Body of pancreas (tissue), 4 donors: ENCODE results near the gene TRNT1. TPM values are rescaled to one million over a fixed set of nuclear protein-coding genes. Genes with fewer than 3 reads are reported as not detected.

ENCODE experiments used
- ATAC-seq: fragments of 150-250 bp; one replicate; pipeline ENCODE4 v1.9.1; 2016
- DNase-seq, 4 donors: peaks; one replicate each; pipeline ENCODE4 v3.0.0-alpha.2; 2019
- H3K27ac ChIP-seq, 4 donors: fragments of 200-600 bp; sonication (generic); 1 replicate in 3 of 4; 2 replicates in 1 of 4; pipeline versions ENCODE4 v1.5.1 to v1.6.1; 2016 to 2019; ENCODE audit warnings: mild to moderate bottlenecking in 1 of 4, mixed read lengths in 1 of 4, moderate library complexity in 1 of 4
- H3K27me3 ChIP-seq, 2 donors: fragments of 200-600 bp; sonication (generic); one replicate each; pipeline ENCODE4 v1.6.0; 2016; ENCODE audit warnings: mild to moderate bottlenecking in 1 of 2
- H3K36me3 ChIP-seq, 2 donors: fragments of 200-600 bp; sonication (generic); replicated peaks in 1 of 2; 2 replicates each; pipeline ENCODE4 v1.5.1; 2016; ENCODE audit warnings: low read depth in 2 of 2; ENCODE audit not compliant: insufficient read depth in 1 of 2
- H3K4me1 ChIP-seq: fragments of 200-600 bp; sonication (generic); one replicate; pipeline ENCODE4 v1.6.0; 2016
- H3K4me3 ChIP-seq, 2 donors: fragments of 200-600 bp; sonication (generic); 1 replicate in 1 of 2; 2 replicates in 1 of 2; pipeline ENCODE4 v1.5.1; 2016 to 2019
- H3K9me3 ChIP-seq, 3 donors: fragments of 200-600 bp; sonication (generic); 1 replicate in 2 of 3; 2 replicates in 1 of 3; pipeline ENCODE4 v1.5.1; 2016
- CTCF ChIP-seq, 7 experiments: fragments of 450-650 bp in 4 of 7; fragments of 200-600 bp in 3 of 7; sonication (generic) in 3 of 7; IDR thresholded peaks; one replicate each; pipeline ENCODE4 v1.5.1; 2016 to 2019; ENCODE audit warnings: antibody characterized with exemption in 7 of 7
- POLR2A ChIP-seq, 3 donors: fragments of 450-650 bp; IDR thresholded peaks; one replicate each; pipeline ENCODE4 v1.6.1; 2016; ENCODE audit warnings: antibody characterized with exemption in 3 of 3, mild to moderate bottlenecking in 2 of 3
- WGBS, 2 donors: methylation state at CpG; one replicate each; pipeline ENCODE4 v1.1.5; 2017; 5-methylcytosine and 5-hydroxymethylcytosine counted together
- intact Hi-C: fragments of 100-400 bp; cut with DNase I; formaldehyde crosslinking; loops from one replicate; pipeline ENCODE4 v1.15.1; 2023
- small RNA-seq: library from RNA; depleted of rRNA; stranded (forward); fragments of <200 nt; gene quantifications from one replicate; pipeline ENCODE3, GENCODE V24; 2016
- total RNA-seq, 2 donors: library from RNA; depleted of rRNA; stranded (reverse); fragments of >200 nt; gene quantifications; one replicate each; pipeline ENCODE4 v1.1.0, GENCODE V29; 2016

The TRNT1 gene
- total RNA-seq, 2 donors from 2014 or later: 14.0 to 26.0 TPM

DNA sequence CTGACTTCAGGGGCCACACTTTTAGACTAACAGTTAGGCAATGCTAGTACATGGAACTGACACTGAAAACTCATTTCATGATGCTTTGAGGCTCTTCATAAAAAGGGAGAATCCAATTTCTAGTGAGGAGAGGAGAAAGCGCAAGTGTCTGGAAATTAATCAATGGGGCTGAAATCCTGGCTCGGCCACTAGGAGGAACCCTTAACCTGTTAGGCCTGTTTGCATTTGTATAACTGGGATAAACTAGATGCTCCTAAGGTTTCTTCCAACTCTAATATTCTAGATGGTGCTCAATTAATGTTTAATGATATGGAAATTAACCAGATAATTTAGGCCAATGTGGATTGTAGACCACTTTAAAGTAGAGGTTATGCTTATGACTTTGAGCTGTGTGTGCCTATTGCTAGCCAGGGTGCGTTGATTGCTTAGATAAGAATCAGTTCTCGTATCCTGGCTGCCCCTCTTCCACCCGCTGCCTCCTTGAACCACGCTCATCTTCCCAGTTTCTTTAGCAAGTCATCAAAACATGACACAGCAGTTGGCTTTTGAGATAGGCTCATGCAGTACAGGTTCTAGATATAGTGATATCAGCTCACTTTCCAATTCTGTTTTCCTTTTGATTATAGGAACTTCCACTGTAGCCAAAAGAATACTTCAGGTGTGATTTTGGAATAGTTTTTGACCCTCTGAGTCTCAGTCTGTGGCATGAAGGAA lies 69.6 kb downstream of the TRNT1 start:
- no peak for ATAC-seq
- H3K9me3 ChIP-seq: no peaks in the 10 kb centered on the region
- H3K4me3 ChIP-seq: no peak overlapping the region
- H3K27ac ChIP-seq: no peak overlapping the region
- H3K36me3 ChIP-seq: no peaks in the 10 kb centered on the region
- peak in 1 of 4 donors; percentile 22 for DNase-seq
- TF ChIP-seq POLR2A (IDR thresholded peaks at IDR 0.05) (no peak), CTCF (IDR thresholded peaks at IDR 0.05) (peak in 6 of 7 experiments; percentile 24 to 44 (median 36))
- H3K27me3 ChIP-seq: no peaks in the 10 kb centered on the region
- 30 to 44% methylated on average over 6 of the region's 6 CpGs for WGBS, 2 donors
- intact Hi-C loops: no loop called here
- peaks cover 6% of the 10 kb centered on the region for H3K4me1 ChIP-seq

Small RNA genes within 50 kb of the gene (small RNA-seq; reads per million reads assigned to genes)
- gene RF00416: not detected

Other genes starting within 250 kb of the TRNT1 start
- not detected for gene IL5RA, start 16.6 kb upstream of the TRNT1 start, total RNA-seq
- 10 to 100 TPM; 33.9 to 37.9 TPM for gene CRBN, start 52.8 kb downstream of the TRNT1 start, total RNA-seq